SK-N-SH (cell line): ENCODE measurements around the gene TMIGD3. TPM values are rescaled to one million over a fixed set of nuclear protein-coding genes. Genes with fewer than 3 reads are reported as not detected.
A peak's percentile ranks its signal among the peaks of the same experiment; 100 is the strongest.

Experiments
- CTCF ChIA-PET: fragments of 300-600, 350-600 bp; formaldehyde crosslinking; extraction: SDS; loops from one replicate; lab custom pipeline; 2021; lab: Yijun Ruan, JAX
- POLR2A ChIA-PET: fragments of 350-600 bp; sonication (Branson Sonifier 250); formaldehyde crosslinking; extraction: SDS; loops from one replicate; lab custom pipeline; 2020; ENCODE audit warnings: antibody characterized with exemption, inconsistent platforms; lab: Yijun Ruan, JAX
- DNase-seq: peaks from one replicate; pipeline ENCODE4 v3.0.0; 2012
- H2AFZ ChIP-seq: fragments of 200-600 bp; sonication (generic); 2 replicates; pipeline ENCODE4 v1.8.1; 2016; ENCODE audit warnings: antibody characterized with exemption, mild to moderate bottlenecking, low read depth
- H3F3A ChIP-seq: fragments of 200-600 bp; sonication (generic); replicated peaks from 2 replicates; pipeline ENCODE3; 2016; ENCODE audit warnings: antibody characterized with exemption, mild to moderate bottlenecking; ENCODE audit not compliant: insufficient read depth
- H3K27ac ChIP-seq, 2 experiments: fragments of 200-500 bp in 1 of 2; fragments of 200-600 bp in 1 of 2; sonication (Bioruptor generic) in 1 of 2; sonication (generic), shearing (Covaris generic) in 1 of 2; 2 replicates each; pipeline versions ENCODE4 v1.5.1 to v1.6.1; 2014 to 2016; ENCODE audit warnings: low read depth in 2 of 2, inconsistent platforms in 1 of 2, low read length in 1 of 2, mild to moderate bottlenecking in 1 of 2, mixed read lengths in 1 of 2
- H3K27me3 ChIP-seq: fragments of 200-600 bp; sonication (generic), shearing (Covaris generic); 2 replicates; pipeline ENCODE4 v1.6.1; 2016; ENCODE audit warnings: mixed run types; ENCODE audit not compliant: insufficient read depth
- H3K36me3 ChIP-seq, 2 experiments: fragments of 200-500 bp in 1 of 2; fragments of 200-600 bp in 1 of 2; sonication (Bioruptor generic) in 1 of 2; sonication (generic) in 1 of 2; replicated peaks in 1 of 2; 2 replicates each; pipeline versions ENCODE3 to v1.5.1; 2014 to 2016; ENCODE audit warnings: low read length in 1 of 2, mild to moderate bottlenecking in 1 of 2; ENCODE audit not compliant: insufficient read depth in 2 of 2, control insufficient read depth in 1 of 2
- H3K4me1 ChIP-seq, 2 experiments: fragments of 200-500 bp in 1 of 2; fragments of 200-600 bp in 1 of 2; sonication (Bioruptor generic) in 1 of 2; sonication (generic), shearing (Covaris generic) in 1 of 2; 2 replicates each; pipeline versions ENCODE4 v1.5.1 to v1.6.1; 2014 to 2016; ENCODE audit warnings: low read depth in 1 of 2, low read length in 1 of 2, mixed run types in 1 of 2; ENCODE audit not compliant: insufficient read depth in 2 of 2, control insufficient read depth in 1 of 2
- H3K4me2 ChIP-seq: fragments of 200-600 bp; sonication (generic), shearing (Covaris generic); 2 replicates; pipeline ENCODE4 v1.6.1; 2017; ENCODE audit warnings: mixed run types
- H3K4me3 ChIP-seq, 2 experiments: fragments of 200-500 bp in 1 of 2; fragments of 200-600 bp in 1 of 2; sonication (Bioruptor generic) in 1 of 2; sonication (generic), shearing (Covaris generic) in 1 of 2; 2 replicates each; pipeline versions ENCODE4 v1.5.1 to v1.8.1; 2014 to 2016; ENCODE audit warnings: low read depth in 2 of 2, inconsistent platforms in 1 of 2, low read length in 1 of 2, mild to moderate bottlenecking in 1 of 2, mixed read lengths in 1 of 2, moderate library complexity in 1 of 2
- H3K79me2 ChIP-seq: fragments of 200-600 bp; sonication (generic); 2 replicates; pipeline ENCODE4 v1.8.1; 2017; ENCODE audit warnings: mild to moderate bottlenecking; ENCODE audit not compliant: insufficient read depth
- H3K9ac ChIP-seq: fragments of 200-600 bp; sonication (generic); 2 replicates; pipeline ENCODE4 v1.6.1; 2017; ENCODE audit warnings: mixed run types
- H3K9me2 ChIP-seq: fragments of 200-600 bp; sonication (generic); 2 replicates; pipeline ENCODE4 v1.6.1; 2017; ENCODE audit warnings: mixed run types
- H3K9me3 ChIP-seq: fragments of 200-600 bp; sonication (generic); 2 replicates; pipeline ENCODE4 v1.6.1; 2017; ENCODE audit warnings: mixed run types, mild to moderate bottlenecking, moderate library complexity
- H4K20me1 ChIP-seq: fragments of 200-600 bp; sonication (generic); 2 replicates; pipeline ENCODE4 v1.6.1; 2017; ENCODE audit warnings: mild to moderate bottlenecking, mixed run types; ENCODE audit not compliant: insufficient read depth
- CTCF ChIP-seq: fragments of 200-600 bp; sonication (generic); IDR thresholded peaks from 2 replicates; pipeline ENCODE4 v1.6.1; 2017; ENCODE audit warnings: antibody characterized with exemption, mild to moderate bottlenecking, moderate library complexity
- FOSL2 ChIP-seq: IDR thresholded peaks from 2 replicates; pipeline ENCODE4 v1.4.0; 2012; ENCODE audit warnings: low read depth, mild to moderate bottlenecking, moderate library complexity, borderline replicate concordance
- FOXM1 ChIP-seq: IDR thresholded peaks from 2 replicates; pipeline ENCODE4 v1.4.0; 2012; ENCODE audit warnings: low read depth, mild to moderate bottlenecking
- MAX ChIP-seq: IDR thresholded peaks from 2 replicates; pipeline ENCODE4 v1.4.0; 2012; ENCODE audit warnings: low read depth
- MXI1 ChIP-seq: IDR thresholded peaks from 2 replicates; pipeline ENCODE4 v1.6.1; 2012; ENCODE audit warnings: mild to moderate bottlenecking, low read depth, low read length, improper control_type of control experiment
- NFIC ChIP-seq: IDR thresholded peaks from 2 replicates; pipeline ENCODE4 v1.4.0; 2012; ENCODE audit warnings: borderline replicate concordance
- POLR2AphosphoS5 ChIP-seq: IDR thresholded peaks from 2 replicates; pipeline ENCODE4 v1.6.1; 2012; ENCODE audit warnings: low read depth, low read length
- RAD21 ChIP-seq: IDR thresholded peaks from 2 replicates; pipeline ENCODE4 v1.6.1; 2012; ENCODE audit warnings: mild to moderate bottlenecking, low read length
- REST ChIP-seq: IDR thresholded peaks from 2 replicates; pipeline ENCODE4 v1.6.1; 2012; ENCODE audit warnings: mild to moderate bottlenecking, low read depth, low read length, moderate library complexity
- SIN3A ChIP-seq: IDR thresholded peaks from 2 replicates; pipeline ENCODE4 v1.6.1; 2012; ENCODE audit warnings: low read depth, mild to moderate bottlenecking, low read length, moderate library complexity, borderline replicate concordance
- SMC3 ChIP-seq: IDR thresholded peaks from 2 replicates; pipeline ENCODE4 v1.6.1; 2012; ENCODE audit warnings: low read depth, low read length, improper control_type of control experiment
- TCF12 ChIP-seq: IDR thresholded peaks from 2 replicates; pipeline ENCODE4 v1.4.0; 2012
- ZBTB33 ChIP-seq: IDR thresholded peaks from 2 replicates; pipeline ENCODE4 v1.4.0; 2012; ENCODE audit warnings: low read depth, borderline replicate concordance
- WGBS: methylation state at CpG from one replicate; pipeline ENCODE4 v1.1.6; 2017; ENCODE audit warnings: low lambda C conversion rate; 5-methylcytosine and 5-hydroxymethylcytosine counted together
- polyA plus RNA-seq, 3 experiments: library from polyadenylated mRNA; depleted of rRNA; stranded (reverse); fragments of >200 nt; gene quantifications; 2 replicates each; pipeline ENCODE4 v1.2.3, GENCODE V29; 2012

TMIGD3 gene
- polyA plus RNA-seq, 1 of the 3 experiments (the other 2 are of a cell fraction) = not detected

GRCh38 chr1:111483166-111483565 lies 20.3 kb downstream of the TMIGD3 start:
- H3K9me2 ChIP-seq = no peaks in the 10 kb centered on the region
- WGBS = 70% methylated on average over 3 of the region's 3 CpGs
- no peak overlapping the region for H3K4me3 ChIP-seq
- TF ChIP-seq SIN3A = no peak
- TF ChIP-seq REST = no peak
- no peak for TF ChIP-seq MXI1
- no peak for TF ChIP-seq POLR2AphosphoS5
- no peak for TF ChIP-seq NFIC
- TF ChIP-seq FOSL2 = no peak
- no peak for TF ChIP-seq ZBTB33
- TF ChIP-seq TCF12 = no peak
- no peak for TF ChIP-seq MAX
- no peak for DNase-seq
- H4K20me1 ChIP-seq = no peaks in the 10 kb centered on the region
- peaks cover 0 to 3% of the 10 kb centered on the region in 2 experiments; a peak in 1 of 4 replicates for H3K4me1 ChIP-seq
- H3K27ac ChIP-seq = no peak overlapping the region
- CTCF ChIA-PET = interaction anchor here (1.0 to 2.2 kb wide), 2 partner anchors 25 to 284 kb away, joined by 3 to 8 read pairs; no protein-coding TSS in a partner anchor
- H3K27me3 ChIP-seq = no peaks in the 10 kb centered on the region
- no peaks in the 10 kb centered on the region for H3K9me3 ChIP-seq
- POLR2A ChIA-PET = no interaction called here
- H2AFZ ChIP-seq = no peak overlapping the region
- peaks cover 0 to 4% of the 10 kb centered on the region in 2 experiments for H3K36me3 ChIP-seq
- H3K9ac ChIP-seq = no peak overlapping the region
- no peak overlapping the region for H3K4me2 ChIP-seq
- H3F3A ChIP-seq = no peaks in the 10 kb centered on the region
- no peaks in the 10 kb centered on the region for H3K79me2 ChIP-seq

GRCh38 chr1:111481387-111482221 lies 21.8 kb downstream of the TMIGD3 start:
- Histone ChIP-seq H3K9me3 (no peaks in the 10 kb centered on the region), H2AFZ (no peak overlapping the region)
- POLR2A ChIA-PET = no interaction called here

More at GRCh38 chr1:111481387-111482221, 21.8 kb downstream of the TMIGD3 start:
- H3K27me3 ChIP-seq = no peaks in the 10 kb centered on the region
- peak; percentile 62 for DNase-seq
- no peaks in the 10 kb centered on the region for H3K9me2 ChIP-seq
- peaks cover 0 to 4% of the 10 kb centered on the region in 2 experiments for H3K36me3 ChIP-seq
- H3K4me1 ChIP-seq = peaks cover 0 to 3% of the 10 kb centered on the region in 2 experiments; a peak in 1 of 4 replicates
- no peak for TF ChIP-seq FOXM1
- TF ChIP-seq CTCF = peak; percentile 62
- peak; percentile 67 for TF ChIP-seq SMC3
- peak; percentile 82 for TF ChIP-seq RAD21
- no peaks in the 10 kb centered on the region for H3F3A ChIP-seq
- no peaks in the 10 kb centered on the region for H3K79me2 ChIP-seq
- no peak overlapping the region for H3K27ac ChIP-seq
- CTCF ChIA-PET = interaction anchor here (0.6 to 2.8 kb wide), 14 partner anchors 12 to 888 kb away, joined by 3 to 10 read pairs (median 3); no protein-coding TSS in a partner anchor
- H3K4me3 ChIP-seq = no peak overlapping the region
- H4K20me1 ChIP-seq = no peaks in the 10 kb centered on the region
- no peak overlapping the region for H3K9ac ChIP-seq
- WGBS = 58% methylated on average over 8 of the region's 8 CpGs
- no peak overlapping the region for H3K4me2 ChIP-seq
